Esophagus (tissue), 2 donors: ENCODE results near the gene UPK3A. TPM values are rescaled to one million over a fixed set of nuclear protein-coding genes. Genes with fewer than 3 reads are reported as not detected.

Experiments used
- H3K27ac ChIP-seq, 2 donors: one replicate each; pipeline ENCODE4 v1.5.1; 2013; ENCODE audit warnings: low read depth in 2 of 2, mild to moderate bottlenecking in 2 of 2, inconsistent platforms in 1 of 2, low read length in 1 of 2, moderate library complexity in 1 of 2
- H3K27me3 ChIP-seq, 2 donors: one replicate each; pipeline ENCODE4 v1.6.1; 2013; ENCODE audit warnings: low read length in 2 of 2, control low read depth in 1 of 2, mild to moderate bottlenecking in 1 of 2; ENCODE audit not compliant: insufficient read depth in 2 of 2, control insufficient read depth in 1 of 2
- H3K36me3 ChIP-seq, 2 donors: one replicate each; pipeline ENCODE4 v1.6.1; 2013; ENCODE audit warnings: low read length in 1 of 2; ENCODE audit not compliant: control insufficient read depth in 2 of 2, insufficient read depth in 2 of 2
- H3K4me1 ChIP-seq, 2 donors: one replicate each; pipeline ENCODE4 v1.6.1; 2013; ENCODE audit warnings: low read length in 1 of 2; ENCODE audit not compliant: control insufficient read depth in 2 of 2, insufficient read depth in 2 of 2
- H3K4me3 ChIP-seq, 2 donors: one replicate each; pipeline ENCODE4 v1.5.1; 2013; ENCODE audit warnings: low read length in 2 of 2, mild to moderate bottlenecking in 2 of 2, low read depth in 1 of 2, moderate library complexity in 1 of 2
- H3K9me3 ChIP-seq, 2 donors: one replicate each; pipeline ENCODE4 v1.6.1; 2013; ENCODE audit warnings: mild to moderate bottlenecking in 2 of 2, low read depth in 1 of 2, low read length in 1 of 2, moderate library complexity in 1 of 2; ENCODE audit not compliant: control insufficient read depth in 2 of 2, insufficient read depth in 1 of 2
- WGBS, 2 donors: extraction: QIAGEN DNeasy Blood & Tissue Kit; methylation state at CpG; one replicate each; pipeline ENCODE4 v1.1.7; 2013; 5-methylcytosine and 5-hydroxymethylcytosine counted together
- polyA plus RNA-seq, 2 donors: library from polyadenylated mRNA; stranded (reverse); fragments of 200-250 nt; gene quantifications; one replicate each; pipeline ENCODE4 v1.2.3, GENCODE V29; 2013
- donor health status: healthy with polysubstance abuse.
- donor health status: Bipolar disorder and iron deficiency.

UPK3A gene
- polyA plus RNA-seq, 2 donors: not detected

DNA sequence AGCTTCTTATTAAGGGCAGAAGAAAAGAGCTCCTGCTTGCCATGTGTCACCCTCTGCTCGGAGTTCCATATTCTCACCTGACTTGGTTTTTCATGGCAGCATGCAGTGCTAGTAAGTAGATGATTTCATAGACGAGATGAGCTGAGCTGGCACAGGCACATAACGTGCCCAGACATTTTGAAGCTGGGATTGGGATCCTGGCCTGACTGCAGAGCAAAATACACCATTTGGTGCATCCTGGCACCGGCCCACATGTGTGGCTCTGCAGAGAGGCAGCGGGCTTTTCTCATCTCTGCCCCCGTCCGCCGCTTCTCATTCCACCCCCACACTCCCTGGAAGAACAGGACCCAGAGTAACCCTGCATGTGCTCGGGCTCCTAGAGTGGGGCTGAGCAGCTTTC is 49.8 kb downstream of the UPK3A start:
- no peaks in the 10 kb centered on the region for H3K9me3 ChIP-seq
- H3K36me3 ChIP-seq: peaks cover 6 to 16% of the 10 kb centered on the region in 2 donors
- peak overlapping the region; percentile 7 to 23 for H3K27ac ChIP-seq
- H3K4me1 ChIP-seq: peaks cover 2 to 10% of the 10 kb centered on the region in 2 donors
- WGBS, 2 donors: 48 to 74% methylated on average over 9 of the region's 9 CpGs
- no peak overlapping the region for H3K4me3 ChIP-seq
- no peaks in the 10 kb centered on the region for H3K27me3 ChIP-seq

DNA sequence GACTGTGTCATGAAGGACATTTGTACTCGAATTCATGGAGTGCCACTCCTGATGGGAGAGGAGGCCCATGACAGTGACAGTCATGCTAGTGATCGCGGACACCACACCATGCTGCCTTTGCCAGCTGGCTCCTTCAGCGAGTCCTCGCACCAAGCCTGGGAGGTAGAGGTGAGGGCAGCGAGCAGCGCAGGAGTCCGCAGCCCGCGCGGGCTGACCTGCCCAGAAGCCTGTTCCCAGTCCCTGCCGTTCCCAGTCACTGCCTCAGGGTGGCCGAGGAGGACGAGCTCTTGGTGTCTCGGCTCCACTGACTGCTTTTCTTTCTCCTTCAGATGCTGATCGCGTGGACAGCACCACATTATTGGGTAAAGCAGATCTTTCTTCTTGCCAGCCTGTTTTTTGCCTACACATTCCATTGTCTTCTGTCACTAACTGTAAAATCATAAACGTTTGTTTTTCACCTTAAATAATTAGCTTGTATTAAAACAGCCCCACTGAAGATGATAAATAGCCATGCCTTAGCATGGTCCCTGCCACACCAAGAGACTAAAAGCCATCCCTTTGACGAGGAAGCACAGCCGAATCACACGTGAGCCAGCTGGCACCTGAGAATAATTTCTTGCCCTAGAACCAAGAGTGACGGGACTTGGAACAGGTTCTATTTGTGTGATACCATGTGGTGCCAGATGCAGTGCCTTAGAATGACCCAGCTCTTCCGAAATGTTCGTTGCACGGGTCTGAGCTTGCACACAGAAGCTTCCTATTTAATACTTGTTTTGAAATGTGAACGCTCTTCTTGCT is 50.5 kb downstream of the UPK3A start:
- WGBS, 2 donors: 38 to 62% methylated on average over 26 of the region's 26 CpGs
- no peaks in the 10 kb centered on the region for H3K9me3 ChIP-seq
- H3K27ac ChIP-seq: peak overlapping the region; percentile 7 to 23
- no peaks in the 10 kb centered on the region for H3K27me3 ChIP-seq
- no peak overlapping the region for H3K4me3 ChIP-seq
- peaks cover 2 to 10% of the 10 kb centered on the region in 2 donors for H3K4me1 ChIP-seq
- H3K36me3 ChIP-seq: peaks cover 9 to 15% of the 10 kb centered on the region in 2 donors

DNA sequence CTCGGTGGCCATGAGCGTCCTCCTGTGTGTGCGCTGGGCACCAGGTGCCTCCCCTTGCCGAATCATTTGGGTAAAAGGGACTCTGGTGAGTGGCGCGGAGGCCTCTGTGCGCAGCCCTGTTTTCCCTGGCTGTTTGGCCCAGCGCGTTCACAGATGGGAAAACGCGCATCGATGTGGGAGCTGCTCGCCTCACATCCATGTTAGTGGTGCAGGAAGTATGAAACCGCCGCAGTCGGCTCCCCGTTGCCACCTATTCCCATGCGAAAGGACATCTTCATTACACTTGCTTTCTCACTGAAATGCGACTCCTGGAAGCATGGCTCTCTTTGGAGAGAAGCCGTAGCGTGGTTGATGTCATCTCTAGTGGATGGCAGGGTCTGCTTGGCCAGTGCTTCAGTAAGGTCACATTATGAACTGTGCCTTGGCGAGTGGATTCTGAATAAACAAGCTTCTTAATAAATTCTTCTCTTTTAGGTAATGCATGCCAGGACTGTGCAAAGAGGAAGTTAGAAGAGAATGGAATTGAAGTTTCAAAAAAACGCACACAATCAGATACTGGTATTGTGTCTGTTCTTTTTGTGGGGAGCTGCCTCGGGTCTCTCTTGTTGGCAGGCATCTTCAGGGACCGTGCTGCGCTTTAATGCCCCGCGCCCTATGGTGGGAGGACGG is 51.2 kb downstream of the UPK3A start:
- peak overlapping the region in 1 of 2 donors; percentile 11 for H3K27ac ChIP-seq
- WGBS, 2 donors: 81 to 82% methylated on average over 29 of the region's 29 CpGs
- no peak overlapping the region for H3K4me3 ChIP-seq
- H3K9me3 ChIP-seq: no peaks in the 10 kb centered on the region
- H3K4me1 ChIP-seq: peaks cover 2 to 10% of the 10 kb centered on the region in 2 donors
- peaks cover 9 to 14% of the 10 kb centered on the region in 2 donors for H3K36me3 ChIP-seq
- no peaks in the 10 kb centered on the region for H3K27me3 ChIP-seq

DNA sequence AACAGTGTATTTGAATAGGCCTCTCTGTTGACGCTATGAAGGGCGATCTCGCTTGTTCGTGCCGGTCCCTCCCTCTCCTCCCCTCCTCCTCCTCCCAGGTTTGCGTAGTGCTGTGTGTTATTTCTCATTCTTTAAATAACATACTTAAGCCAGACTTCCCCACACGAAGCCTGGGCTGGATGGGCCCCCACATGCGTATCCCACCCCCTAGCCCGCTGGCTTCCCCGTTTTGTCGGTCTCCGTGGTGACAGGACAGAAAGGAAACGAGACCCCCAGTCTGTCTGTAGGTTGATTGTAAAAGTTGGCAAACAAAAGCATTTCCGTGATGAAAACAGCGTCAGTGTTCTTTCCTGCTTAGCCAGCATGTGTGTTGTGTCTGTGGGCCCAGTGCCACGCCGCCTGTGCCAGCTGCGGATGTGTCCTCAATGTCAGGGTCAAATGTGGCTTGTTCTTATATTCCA is 52.3 kb downstream of the UPK3A start:
- Histone ChIP-seq H3K27me3 (no peaks in the 10 kb centered on the region), H3K36me3 (peaks cover 9 to 14% of the 10 kb centered on the region in 2 donors), H3K4me1 (peaks cover 2 to 10% of the 10 kb centered on the region in 2 donors), H3K27ac (peak overlapping the region; percentile 10 to 39), H3K4me3 (no peak overlapping the region), H3K9me3 (no peaks in the 10 kb centered on the region)
- 43 to 46% methylated on average over 18 of the region's 18 CpGs for WGBS, 2 donors

DNA sequence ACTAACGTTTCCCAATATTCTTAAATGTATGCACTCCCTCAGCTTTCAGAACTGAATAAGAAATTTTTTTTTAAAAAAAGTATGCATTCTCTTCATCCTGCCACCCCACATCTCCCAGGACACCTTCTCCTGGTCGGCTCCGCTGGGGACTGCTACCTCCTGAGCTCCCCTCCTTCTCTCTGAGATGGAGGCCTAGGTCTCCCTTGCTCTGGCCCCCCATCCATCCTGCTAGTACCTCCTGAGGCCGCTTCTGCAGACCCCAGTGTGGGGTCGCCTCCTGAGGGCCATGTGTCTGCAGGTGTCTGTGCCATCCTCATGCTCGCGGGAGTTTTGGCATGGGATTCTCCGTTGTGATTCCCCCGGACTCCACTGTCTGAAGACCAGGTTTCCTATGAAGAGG is 52.8 kb downstream of the UPK3A start:
- Histone ChIP-seq H3K27ac (no peak overlapping the region), H3K4me3 (no peak overlapping the region), H3K27me3 (no peaks in the 10 kb centered on the region), H3K4me1 (peaks cover 2 to 10% of the 10 kb centered on the region in 2 donors), H3K9me3 (no peaks in the 10 kb centered on the region), H3K36me3 (peaks cover 8 to 14% of the 10 kb centered on the region in 2 donors)
- WGBS, 2 donors: 84 to 86% methylated on average over 9 of the region's 9 CpGs

DNA sequence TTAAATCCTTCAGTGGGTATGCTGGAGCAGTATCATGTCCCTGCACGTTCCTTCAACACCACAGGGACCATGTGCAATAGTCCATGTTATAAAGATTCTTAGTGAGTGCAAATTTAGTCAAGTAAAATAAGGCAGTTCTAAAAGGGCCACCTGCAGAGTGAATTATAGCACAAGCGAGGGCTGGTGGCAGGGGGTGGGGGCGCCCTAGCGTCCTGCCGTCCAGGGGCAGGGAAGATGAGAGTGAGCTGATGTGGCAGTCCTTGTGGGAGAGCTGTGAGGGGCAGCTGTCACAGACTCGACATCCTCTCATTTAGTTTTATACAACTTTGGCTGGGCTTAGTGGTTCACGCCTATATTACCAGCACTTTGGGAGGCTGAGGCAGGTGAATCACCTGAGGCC is 54.0 kb downstream of the UPK3A start:
- Histone ChIP-seq H3K4me3 (no peak overlapping the region), H3K9me3 (no peaks in the 10 kb centered on the region), H3K4me1 (peaks cover 2 to 10% of the 10 kb centered on the region in 2 donors), H3K36me3 (peaks cover 8 to 14% of the 10 kb centered on the region in 2 donors), H3K27ac (no peak overlapping the region), H3K27me3 (no peaks in the 10 kb centered on the region)
- 90 to 93% methylated on average over 7 of the region's 7 CpGs for WGBS, 2 donors

DNA sequence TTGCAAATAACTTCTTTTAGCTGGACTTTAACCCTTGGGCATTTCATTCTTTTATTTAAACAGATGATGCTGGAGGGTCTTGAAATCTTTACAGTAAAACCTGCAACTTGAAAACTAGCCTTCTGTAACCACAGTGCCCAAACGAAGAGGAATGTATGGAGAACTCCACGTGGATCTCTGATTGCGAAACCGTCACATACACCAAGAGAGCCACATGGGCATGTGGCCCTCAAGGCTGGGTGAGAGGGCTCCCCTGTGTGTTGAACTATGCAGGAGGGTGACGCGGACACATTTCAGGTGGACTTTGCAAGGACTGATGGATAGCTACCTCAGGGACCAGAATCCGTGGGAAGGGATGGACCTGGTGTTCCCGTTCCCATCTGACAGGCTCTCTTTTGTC is 55.6 kb downstream of the UPK3A start:
- Histone ChIP-seq H3K27me3 (no peaks in the 10 kb centered on the region), H3K4me1 (peaks cover 0 to 5% of the 10 kb centered on the region in 2 donors), H3K27ac (no peak overlapping the region), H3K4me3 (no peak overlapping the region), H3K36me3 (peaks cover 8 to 11% of the 10 kb centered on the region in 2 donors), H3K9me3 (no peaks in the 10 kb centered on the region)
- 85 to 87% methylated on average over 8 of the region's 8 CpGs for WGBS, 2 donors

DNA sequence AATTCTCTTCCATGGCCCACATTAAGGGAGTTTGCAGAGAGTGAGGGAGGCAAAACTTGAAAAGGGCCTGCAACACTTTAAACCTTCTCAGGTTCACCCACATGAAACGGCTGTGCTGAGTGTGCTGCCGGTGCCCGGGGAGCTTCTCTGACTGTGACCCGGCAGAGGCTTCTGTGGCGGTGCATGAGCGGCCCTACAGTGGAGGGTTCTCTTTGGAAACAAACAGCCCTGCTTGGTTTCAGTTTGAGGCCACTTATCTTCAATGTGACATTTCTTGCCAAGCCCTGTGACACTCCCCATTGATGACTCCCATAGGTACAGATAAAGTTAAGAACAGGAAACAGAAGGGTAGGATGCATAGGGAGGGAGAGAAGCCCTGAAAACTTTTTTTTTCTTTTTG is 56.7 kb downstream of the UPK3A start:
- WGBS, 2 donors: 52 to 71% methylated on average over 6 of the region's 6 CpGs
- Histone ChIP-seq H3K27ac (no peak overlapping the region), H3K4me1 (peaks cover 0 to 4% of the 10 kb centered on the region in 2 donors), H3K9me3 (no peaks in the 10 kb centered on the region), H3K4me3 (no peak overlapping the region), H3K27me3 (no peaks in the 10 kb centered on the region), H3K36me3 (peaks cover 8% of the 10 kb centered on the region in 2 donors)

DNA sequence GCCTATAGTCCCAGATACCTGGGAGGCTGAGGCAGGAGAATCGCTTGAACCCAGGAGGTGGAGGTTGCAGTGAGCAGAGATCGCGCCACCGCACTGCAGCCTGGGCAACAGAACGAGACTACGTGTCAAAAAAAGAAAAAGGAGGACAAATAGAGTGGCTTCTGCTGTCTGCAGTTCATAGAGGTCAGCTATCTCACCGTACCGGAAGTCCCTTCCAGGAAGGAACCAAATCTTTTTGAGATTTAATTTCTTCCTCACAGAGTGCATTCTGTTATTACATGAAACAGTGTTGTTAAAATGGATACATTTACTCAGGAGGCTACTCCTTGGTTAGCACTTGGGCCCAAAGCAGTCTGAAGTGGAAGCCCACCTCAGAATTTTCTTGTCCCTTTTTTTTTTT is 58.4 kb downstream of the UPK3A start:
- no peak overlapping the region for H3K4me3 ChIP-seq
- no peaks in the 10 kb centered on the region for H3K9me3 ChIP-seq
- H3K36me3 ChIP-seq: peaks cover 8 to 9% of the 10 kb centered on the region in 2 donors
- no peaks in the 10 kb centered on the region for H3K4me1 ChIP-seq
- H3K27ac ChIP-seq: no peak overlapping the region
- 92 to 95% methylated on average over 8 of the region's 8 CpGs for WGBS, 2 donors
- no peaks in the 10 kb centered on the region for H3K27me3 ChIP-seq
